Suprapubic skin (tissue), 4 donors: ENCODE data around the gene KIAA0513.

ENCODE experiments used
- POLR2A ChIP-seq, 2 donors: fragments of 450-650 bp; IDR thresholded peaks; one replicate each; pipeline ENCODE4 v1.6.1; 2017; ENCODE audit warnings: antibody characterized with exemption in 2 of 2, mild to moderate bottlenecking in 2 of 2, moderate library complexity in 2 of 2
- POLR2AphosphoS5 ChIP-seq, 3 donors: sonication (generic); formaldehyde crosslinking; IDR thresholded peaks; one replicate each; pipeline ENCODE4 v1.6.1; 2017; ENCODE audit warnings: antibody characterized with exemption in 3 of 3
- TF ChIP-seq, protein P1 (sequence below), 2 donors: fragments of 200-600 bp in 1 of 2; fragments of 450-650 bp in 1 of 2; sonication (generic) in 1 of 2; IDR thresholded peaks; one replicate each; pipeline ENCODE4 v1.5.1; 2016 to 2019; ENCODE audit warnings: antibody characterized with exemption in 2 of 2, mild to moderate bottlenecking in 1 of 2, moderate library complexity in 1 of 2

DNA sequence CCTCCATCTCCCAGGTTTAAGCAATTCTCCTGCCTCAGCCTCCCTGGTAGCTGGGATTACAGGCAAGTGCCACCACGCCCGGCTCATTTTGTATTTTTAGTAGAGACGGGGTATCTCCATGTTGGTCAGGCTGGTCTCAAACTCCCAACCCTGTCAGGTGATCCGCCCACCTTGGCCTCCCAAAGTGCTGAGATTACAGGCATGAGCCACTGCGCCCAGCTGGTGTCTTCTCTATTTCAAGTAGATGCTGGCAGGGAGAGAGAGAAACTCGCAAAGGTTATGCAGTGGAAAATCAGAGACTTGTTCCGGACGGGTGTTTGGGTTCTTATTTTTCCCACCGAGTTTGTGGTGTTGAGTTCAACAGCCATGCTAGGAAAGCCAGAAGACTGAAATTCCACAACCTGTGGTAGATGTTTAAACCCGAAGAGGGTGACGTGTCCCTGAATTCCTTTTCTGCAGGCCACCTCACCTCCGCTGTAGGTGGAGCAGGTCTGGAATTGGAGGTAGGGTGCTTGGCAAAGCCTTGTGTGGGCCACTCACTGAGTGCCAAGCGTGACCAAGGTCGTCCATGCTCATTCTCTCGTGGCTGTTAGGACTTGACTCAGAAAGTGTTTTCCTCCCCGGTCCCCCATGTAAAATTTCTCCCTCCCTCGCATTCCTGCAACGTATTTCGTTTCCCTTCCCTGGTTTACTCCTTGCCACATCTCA lies 8.9 kb upstream of the KIAA0513 start:
- TF ChIP-seq POLR2A (IDR thresholded peaks at IDR 0.05) (no peak), POLR2AphosphoS5 (IDR thresholded peaks at IDR 0.05) (no peak)
- TF ChIP-seq, protein P1, sequence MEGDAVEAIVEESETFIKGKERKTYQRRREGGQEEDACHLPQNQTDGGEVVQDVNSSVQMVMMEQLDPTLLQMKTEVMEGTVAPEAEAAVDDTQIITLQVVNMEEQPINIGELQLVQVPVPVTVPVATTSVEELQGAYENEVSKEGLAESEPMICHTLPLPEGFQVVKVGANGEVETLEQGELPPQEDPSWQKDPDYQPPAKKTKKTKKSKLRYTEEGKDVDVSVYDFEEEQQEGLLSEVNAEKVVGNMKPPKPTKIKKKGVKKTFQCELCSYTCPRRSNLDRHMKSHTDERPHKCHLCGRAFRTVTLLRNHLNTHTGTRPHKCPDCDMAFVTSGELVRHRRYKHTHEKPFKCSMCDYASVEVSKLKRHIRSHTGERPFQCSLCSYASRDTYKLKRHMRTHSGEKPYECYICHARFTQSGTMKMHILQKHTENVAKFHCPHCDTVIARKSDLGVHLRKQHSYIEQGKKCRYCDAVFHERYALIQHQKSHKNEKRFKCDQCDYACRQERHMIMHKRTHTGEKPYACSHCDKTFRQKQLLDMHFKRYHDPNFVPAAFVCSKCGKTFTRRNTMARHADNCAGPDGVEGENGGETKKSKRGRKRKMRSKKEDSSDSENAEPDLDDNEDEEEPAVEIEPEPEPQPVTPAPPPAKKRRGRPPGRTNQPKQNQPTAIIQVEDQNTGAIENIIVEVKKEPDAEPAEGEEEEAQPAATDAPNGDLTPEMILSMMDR (IDR thresholded peaks at IDR 0.05): no peak
